GM18909 (cell line): Measurements from ENCODE around the gene TRIP4.
"Not testable (repeated sequence)": the region's sequence is repeated elsewhere in the genome, so short reads cannot be mapped to it uniquely, and the experiment has no call there.

Experiments used
- ATAC-seq: cut with Tn5 transposase; IDR thresholded peaks from one replicate; pipeline ENCODE4 v1.9.1; 2021; ENCODE audit warnings: mild to moderate bottlenecking; ENCODE audit not compliant: unreplicated experiment, poor library complexity

Gene TRIP4

GRCh38 chr15:64387562-64388168 is at the start of gene TRIP4:
Gene TRIP4, plus strand, starts transcription at chr15:64387836. Its CDS starts 28 bp downstream, at chr15:64387864.
- ATAC-seq, result peak; percentile 97

DNA sequence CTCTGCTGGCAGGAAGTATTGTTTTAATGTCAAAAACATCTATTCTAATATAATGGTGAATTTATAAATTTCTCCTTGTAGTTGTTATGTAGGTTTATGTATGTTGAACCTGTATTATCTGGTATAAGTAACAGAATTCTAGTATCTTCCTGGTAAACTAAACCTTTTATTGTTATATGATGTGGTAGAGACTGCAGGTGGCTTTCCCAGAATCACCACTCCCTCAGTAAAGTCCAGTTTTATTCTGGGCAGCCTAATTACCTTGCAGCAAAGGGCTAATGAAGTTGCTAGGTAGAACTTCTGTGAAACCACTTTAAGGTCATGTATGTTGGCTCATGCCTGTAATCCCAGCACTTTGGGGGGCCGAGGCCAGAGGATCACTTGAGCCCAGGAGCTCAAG is 47.3 kb upstream of the TRIP4 start:
- no peak for ATAC-seq

DNA sequence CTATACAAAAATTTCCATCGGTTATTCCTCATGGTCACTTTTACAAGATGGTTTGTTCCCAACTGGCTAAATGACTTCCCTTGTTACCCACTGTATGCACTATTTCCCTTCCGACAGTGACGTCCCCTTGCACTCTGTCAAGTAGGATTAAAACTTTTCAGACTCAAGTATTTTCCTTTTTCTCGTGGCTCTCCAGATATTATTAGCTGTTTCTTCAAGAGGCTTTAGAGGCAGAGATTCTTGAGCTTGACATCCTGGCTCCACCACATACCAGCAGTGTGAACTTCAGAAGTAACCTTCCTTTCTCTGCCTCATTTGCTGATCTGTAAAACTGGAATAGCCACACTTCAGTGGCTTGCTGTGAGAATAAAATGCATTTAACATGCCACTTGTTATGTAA is 45.7 kb upstream of the TRIP4 start:
- no peak for ATAC-seq

DNA sequence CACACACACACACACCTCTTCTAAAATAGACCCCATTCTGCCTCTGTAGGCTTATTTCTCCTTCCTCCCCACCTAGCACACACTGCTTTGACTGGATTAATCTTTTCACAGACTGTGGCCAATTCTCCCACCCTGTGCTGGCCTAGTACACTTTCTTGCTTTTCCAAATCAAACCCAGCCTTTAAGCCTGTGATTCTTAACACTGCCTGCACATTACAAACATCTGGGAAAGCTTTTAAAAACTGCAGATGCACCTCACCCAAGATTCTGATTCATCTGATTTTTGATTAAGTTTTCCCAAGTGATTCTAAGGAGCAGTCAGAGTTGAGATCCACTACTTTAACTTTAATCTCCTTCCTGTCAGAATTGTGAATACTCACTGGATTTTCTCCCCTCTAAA is 44.4 kb upstream of the TRIP4 start:
- no peak for ATAC-seq

GRCh38 chr15:64343841-64344240 is 43.8 kb upstream of the TRIP4 start:
- no peak for ATAC-seq

DNA sequence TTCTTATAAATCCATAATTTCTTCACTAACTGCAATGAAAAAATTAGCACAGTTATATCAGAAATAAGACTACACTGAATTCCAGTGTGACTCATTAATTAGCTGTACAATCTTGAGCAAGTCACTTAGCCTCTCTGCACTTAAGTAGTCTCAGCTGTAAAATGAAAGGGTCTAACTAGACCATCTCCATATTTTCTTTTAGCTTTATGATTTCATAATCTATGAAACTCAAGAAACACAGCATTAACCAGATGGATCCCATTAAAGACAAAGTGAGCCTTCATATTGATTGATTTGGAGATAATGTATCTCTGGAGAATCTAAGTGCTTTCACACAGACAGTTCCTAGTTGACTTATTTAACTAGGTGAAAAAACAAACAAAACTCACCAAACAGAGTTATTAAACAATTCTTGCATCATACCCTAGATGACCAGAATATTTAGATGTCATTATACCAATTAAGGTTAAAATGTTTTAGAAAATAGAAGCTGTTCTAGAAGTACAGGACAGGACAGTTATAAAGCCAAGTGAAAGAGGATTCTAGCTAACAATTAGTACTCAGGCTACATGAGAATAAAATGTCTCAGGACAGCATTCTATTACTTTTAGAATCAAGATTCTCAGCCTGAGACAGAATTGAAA is 42.9 kb upstream of the TRIP4 start:
- ATAC-seq, result no peak

DNA sequence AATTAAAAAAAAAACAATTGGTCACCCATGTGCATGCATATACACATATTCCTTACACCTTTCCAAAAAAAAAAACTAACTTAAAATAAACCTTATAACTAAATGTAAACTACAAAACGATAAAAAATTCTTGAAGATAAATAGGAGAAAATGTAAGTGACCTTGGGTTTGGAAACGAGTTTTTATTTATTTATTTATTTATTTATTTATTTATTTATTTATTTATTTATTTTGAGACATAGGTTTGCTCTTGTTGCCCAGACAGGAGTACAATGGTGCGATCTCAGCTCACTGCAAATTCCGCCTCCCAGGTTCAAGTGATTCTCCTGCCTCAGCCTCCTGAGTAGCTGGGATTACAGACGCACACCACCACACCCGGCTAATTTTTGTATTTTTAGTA is 41.4 kb upstream of the TRIP4 start:
- ATAC-seq, result not testable (repeated sequence)

- no peak for ATAC-seq
Measured at GRCh38 chr15:64348455-64348854, 39.2 kb upstream of the TRIP4 start.

DNA sequence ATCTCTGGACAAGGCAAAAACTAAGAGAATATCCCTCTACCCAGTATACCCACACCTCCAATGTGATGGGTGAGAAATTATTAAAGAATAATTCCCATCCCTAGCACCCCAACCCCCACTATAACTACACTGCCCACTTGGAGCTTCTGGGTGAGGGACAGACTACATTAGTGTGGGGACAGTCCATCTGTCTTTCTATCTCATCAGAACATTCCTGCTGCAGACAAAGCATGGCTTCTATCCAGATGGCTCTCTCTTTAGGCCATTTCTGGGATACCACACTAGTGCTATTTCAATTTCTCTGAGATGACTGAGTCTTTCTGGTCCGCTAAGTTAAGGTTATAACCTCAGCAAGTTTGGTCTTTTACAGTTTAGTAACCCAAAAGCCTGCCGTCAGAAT is 38.3 kb upstream of the TRIP4 start:
- no peak for ATAC-seq

DNA sequence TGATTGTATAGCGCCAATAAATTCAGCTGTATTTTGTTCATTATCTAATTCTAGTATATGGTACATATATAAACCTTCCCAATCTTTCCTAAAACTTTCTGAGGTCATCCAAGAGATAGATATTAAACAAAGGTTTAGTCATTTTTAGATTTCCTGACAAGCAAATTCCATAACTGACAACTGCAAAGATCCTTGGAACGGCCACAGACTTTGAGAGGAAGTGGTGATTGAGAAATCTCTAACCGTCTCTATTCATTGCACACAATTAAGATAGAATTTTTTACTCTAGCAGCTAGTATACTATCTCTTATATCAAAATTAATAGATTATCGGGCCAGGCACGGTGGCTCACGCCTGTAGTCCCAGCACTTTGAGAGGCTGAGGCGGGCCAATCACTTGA is 36.4 kb upstream of the TRIP4 start:
- ATAC-seq, result no peak

GRCh38 chr15:64354688-64355344 is 32.8 kb upstream of the TRIP4 start:
- ATAC-seq, result no peak

DNA sequence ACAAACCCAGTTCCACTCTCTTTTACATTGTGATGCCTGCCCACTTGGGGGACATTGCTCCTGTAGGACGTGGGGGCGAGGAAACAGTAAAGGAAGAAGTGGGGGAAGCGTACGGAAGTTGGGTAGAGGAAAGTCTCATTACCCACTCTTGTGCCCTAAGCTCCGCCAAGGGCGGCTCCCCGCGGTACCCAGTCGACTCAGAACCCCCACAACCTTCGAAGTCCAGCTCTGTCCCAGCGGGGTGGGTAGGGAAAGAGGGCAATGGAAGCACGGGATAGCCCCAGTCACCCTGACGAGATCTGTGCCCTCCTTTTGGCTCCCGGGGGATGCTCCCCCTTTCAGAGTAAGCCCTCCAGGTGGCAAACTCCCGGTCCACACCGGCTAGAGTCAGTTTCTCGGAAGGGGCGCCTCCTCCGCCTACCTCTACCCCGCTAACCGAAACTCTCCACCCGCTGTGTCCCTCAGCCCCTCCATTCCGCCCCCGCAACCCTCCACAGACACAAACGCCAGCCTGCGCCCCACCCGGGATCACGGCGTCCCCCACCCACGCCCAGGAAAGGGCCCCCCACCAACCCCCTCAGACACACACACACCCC is 32.2 kb upstream of the TRIP4 start:
- ATAC-seq, result peak; percentile 23

DNA sequence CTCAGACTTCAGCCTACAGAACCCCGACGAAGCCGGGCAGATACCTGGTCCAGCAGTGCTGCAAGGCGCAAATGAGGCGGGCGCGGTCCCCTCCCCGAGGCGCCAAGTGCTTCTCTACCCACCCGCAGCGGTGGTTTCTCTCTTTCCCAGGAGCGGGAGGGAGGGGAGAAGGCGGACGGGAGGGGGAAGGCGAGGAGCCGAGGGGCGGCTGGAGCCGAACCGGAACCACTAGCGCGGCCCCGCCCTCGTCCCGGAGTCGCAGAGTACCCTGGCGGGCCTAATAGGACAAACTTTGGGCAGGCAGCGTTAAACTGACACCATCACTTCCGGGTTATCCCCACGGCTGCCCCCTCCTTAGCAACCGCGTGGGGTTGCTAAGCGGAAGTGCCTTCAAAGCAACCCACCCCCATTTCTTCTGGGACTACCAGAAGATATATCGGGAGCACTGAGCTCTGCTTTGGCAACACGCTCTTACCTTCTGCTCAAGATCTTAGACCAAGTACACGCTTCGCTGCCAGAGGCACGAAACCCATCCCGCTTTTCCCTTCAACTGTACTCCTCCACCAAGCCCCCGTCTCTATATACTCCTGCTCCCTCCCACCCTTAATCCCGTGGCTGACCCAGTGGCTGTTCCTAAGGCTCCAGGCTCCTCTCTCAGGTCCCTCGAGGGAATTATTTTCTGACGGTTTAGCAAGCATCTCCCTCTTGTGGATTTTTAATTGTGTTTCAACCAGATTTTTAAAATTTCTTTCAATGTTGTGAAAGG is 31.5 kb upstream of the TRIP4 start, which contains the start of gene CSNK1G1:
CSNK1G1 (minus strand) TSS at position 230 of the 766 bp plus-strand sequence. CDS start 55,674 bp downstream, outside the sequence.
- ATAC-seq, result peak; percentile 95

GRCh38 chr15:64356710-64357040 is 31.0 kb upstream of the TRIP4 start:
- ATAC-seq, result no peak

- no peak for ATAC-seq
Measured at GRCh38 chr15:64361259-64361658, 26.4 kb upstream of the TRIP4 start.

DNA sequence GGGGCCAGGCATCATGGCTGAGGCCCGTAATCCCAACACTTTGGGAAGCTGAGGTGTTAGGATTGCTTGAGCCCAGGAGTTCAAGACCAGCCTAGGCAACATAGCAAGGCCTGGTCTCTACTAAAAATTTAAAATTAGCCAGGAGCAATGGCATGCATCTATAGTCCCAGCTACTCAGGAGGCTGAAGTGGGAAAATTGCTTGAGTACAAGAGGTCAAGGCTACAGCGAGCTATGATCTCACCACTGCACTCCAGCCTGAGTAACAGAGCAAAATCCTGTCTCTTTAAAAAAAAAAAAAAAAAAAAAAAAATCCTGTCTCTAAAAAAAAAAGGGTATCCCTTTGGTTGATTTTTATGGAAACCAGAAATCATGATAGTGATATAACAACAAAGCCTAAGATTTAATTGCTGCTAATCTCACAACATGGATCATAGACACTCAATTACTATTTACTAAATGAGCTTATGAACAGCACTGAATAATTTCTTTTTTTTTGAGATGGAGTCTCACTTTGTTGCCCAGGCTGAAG is 18.5 kb upstream of the TRIP4 start:
- no peak for ATAC-seq

GRCh38 chr15:64371383-64371782 is 16.3 kb upstream of the TRIP4 start:
- ATAC-seq, result not testable (repeated sequence)

DNA sequence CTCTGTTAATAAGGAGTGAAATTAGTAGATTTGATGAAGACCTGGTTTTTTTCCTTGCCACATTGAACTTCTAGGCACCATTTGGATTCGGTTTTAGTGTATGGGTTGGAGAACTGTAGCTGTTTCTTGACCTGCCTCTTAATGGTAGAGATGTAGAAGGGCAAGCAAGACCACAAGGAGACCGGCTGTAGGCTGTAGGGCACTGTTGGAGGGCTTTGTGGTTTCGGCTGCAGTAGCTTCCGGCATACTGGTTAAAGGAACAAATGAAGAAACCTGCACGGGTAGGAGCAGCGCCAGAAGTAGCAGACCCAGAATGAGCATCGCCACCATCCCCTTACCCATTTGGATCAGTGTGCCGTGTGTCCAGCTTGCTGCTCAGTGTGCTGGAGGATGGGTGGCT is 14.3 kb upstream of the TRIP4 start:
- no peak for ATAC-seq

DNA sequence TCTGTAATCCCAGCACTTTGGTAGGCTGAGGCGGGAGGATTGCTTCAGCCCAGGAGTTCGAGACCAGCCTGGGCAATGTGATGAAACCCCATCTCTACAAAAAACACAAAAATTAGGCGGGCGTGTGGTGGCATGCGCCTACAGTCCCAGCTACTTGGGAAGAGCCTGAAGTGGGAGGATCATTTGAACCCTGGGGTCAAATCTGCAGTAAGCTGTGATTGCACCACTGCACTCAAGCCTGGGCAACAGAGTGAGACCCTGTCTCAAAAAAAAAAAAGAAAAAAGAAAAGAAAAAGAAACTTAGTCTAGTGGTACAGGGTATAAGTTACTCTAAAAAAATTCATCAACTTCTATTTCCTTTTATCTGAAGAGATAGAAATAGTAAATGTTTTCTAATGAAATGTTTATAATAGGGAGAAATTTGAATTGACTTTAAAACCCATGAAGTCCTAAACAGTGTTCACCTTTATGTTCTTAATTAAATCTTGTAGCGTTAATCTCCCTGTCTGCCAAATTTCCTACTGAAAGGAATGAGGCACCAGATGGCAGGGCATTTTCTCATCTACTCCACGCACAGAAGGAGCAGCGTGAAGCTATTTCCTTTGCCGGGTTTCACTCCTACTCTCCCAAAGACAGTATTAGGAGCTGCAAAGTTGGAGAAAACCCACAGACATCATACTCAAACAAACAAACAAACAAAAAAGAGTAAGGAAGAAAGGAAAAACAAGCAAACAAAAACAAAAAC is 8.2 kb upstream of the TRIP4 start:
- no peak for ATAC-seq
